ENCODE measurements around the gene NAV2.

- TF ChIP-seq POLR2AphosphoS5 (IDR thresholded peaks at IDR 0.05) (peak in 1 of 3 donors; percentile 29), CTCF (IDR thresholded peaks at IDR 0.05 in 8 of 11, conservative IDR thresholded peaks at IDR 0.05 in 3 of 11) (no peak), POLR2A (IDR thresholded peaks at IDR 0.05) (no peak)
These were observed 35.9 kb upstream of the NAV2 start for GRCh38 chr11:19676475-19677380.
